Measurements from ENCODE around the gene HOXA9. TPM values are rescaled to one million over a fixed set of nuclear protein-coding genes. Genes with fewer than 3 reads are reported as not detected.

Gene HOXA9
- total and polyA plus RNA-seq, 3 donors from 2014 or later = 0.25 to 1.0 (median 0.39) TPM

- Histone ChIP-seq H3K4me1 (no peaks in the 10 kb centered on the region), H3K27ac (no peak overlapping the region), H3K9me3 (no peaks in the 10 kb centered on the region), H3K4me3 (peak overlapping the region in 1 of 2 donors; percentile 48), H3K36me3 (ENCODE audit: low read depth, missing control alignments) (no peaks in the 10 kb centered on the region), H3K27me3 (no peaks in the 10 kb centered on the region)
- TF ChIP-seq POLR2A (IDR thresholded peaks at IDR 0.05) (no peak), CTCF (IDR thresholded peaks at IDR 0.05) (no peak)
- intact Hi-C loops (cut with DNase I; ENCODE audit: low total_unique reads) = no loop called here
- 10 to 16% methylated on average over 16 to 47 of the region's 57 CpGs for WGBS, 2 donors
- no peak for DNase-seq
Observed at GRCh38 chr7:27112955-27113949, 52.1 kb downstream of the HOXA9 start.

MicroRNAs within 50 kb of the gene (microRNA counts, 767-probe panel; counts per million panel counts)
- microRNA hsa-miR-196b-5p = 0 to 152 counts per million in 2 donors

Small RNA genes within 50 kb of the gene (microRNA-seq; reads per million reads assigned to microRNA genes)
- 43.8 to 62.2 reads per million in 2 donors for gene MIR196B (ENCODE audit: borderline number of aligned reads in 2 of 2, borderline replicate concordance in 1 of 2)

Small RNA genes within 50 kb of the gene (small RNA-seq; reads per million reads assigned to genes)
- gene AC004080.5 (0 reads per million in 2 donors), gene RF02140 (0 reads per million in 2 donors), gene RF02141 (0 reads per million in 2 donors)

Other genes with a start within 250 kb of the HOXA9 start
- gene HOXA1, start 69.5 kb downstream of the HOXA9 start, total RNA-seq = under 1 TPM; 0.37 to 0.79 TPM
- 0.16 TPM for gene HOXA1, start 69.5 kb downstream of the HOXA9 start, polyA plus RNA-seq (ENCODE audit: insufficient read depth, low read depth, low replicate concordance)
- gene HOXA2, start 62.9 kb downstream of the HOXA9 start, total RNA-seq = under 1 TPM in 1 of 2 donors, not detected in 1; 0.31 TPM
- 0.32 TPM for gene HOXA2, start 62.9 kb downstream of the HOXA9 start, polyA plus RNA-seq (ENCODE audit: insufficient read depth, low read depth, low replicate concordance)
- gene HOXA4, start 34.8 kb downstream of the HOXA9 start, total RNA-seq = 1 to 10 TPM; 1.7 to 3.4 TPM
- gene HOXA4, start 34.8 kb downstream of the HOXA9 start, polyA plus RNA-seq (ENCODE audit: insufficient read depth, low read depth, low replicate concordance) = 3.3 TPM
- gene HOXA5, start 21.9 kb downstream of the HOXA9 start, total RNA-seq = under 1 TPM in 1 of 2 donors, not detected in 1; 0.63 TPM
- 7.6 TPM for gene HOXA5, start 21.9 kb downstream of the HOXA9 start, polyA plus RNA-seq (ENCODE audit: insufficient read depth, low read depth, low replicate concordance)
- not detected for gene HOXA6, start 17.8 kb downstream of the HOXA9 start, total RNA-seq
- gene HOXA6, start 17.8 kb downstream of the HOXA9 start, polyA plus RNA-seq (ENCODE audit: insufficient read depth, low read depth, low replicate concordance) = 0.37 TPM
- gene HOXA3, start 13.0 kb downstream of the HOXA9 start, total RNA-seq = 1 to 10 TPM in 1 of 2 donors, under 1 TPM in 1; 0.93 to 2.4 TPM
- 2.8 TPM for gene HOXA3, start 13.0 kb downstream of the HOXA9 start, polyA plus RNA-seq (ENCODE audit: insufficient read depth, low read depth, low replicate concordance)
- gene HOXA7, start 8.9 kb downstream of the HOXA9 start, total RNA-seq = 1 to 10 TPM; 3.1 to 7.8 TPM
- 13.1 TPM for gene HOXA7, start 8.9 kb downstream of the HOXA9 start, polyA plus RNA-seq (ENCODE audit: insufficient read depth, low read depth, low replicate concordance)
- 1 to 10 TPM in 1 of 2 donors, under 1 TPM in 1; 0.31 to 1.8 TPM for gene HOXA10, start 8.8 kb upstream of the HOXA9 start, total RNA-seq
- gene HOXA10, start 8.8 kb upstream of the HOXA9 start, polyA plus RNA-seq (ENCODE audit: insufficient read depth, low read depth, low replicate concordance) = 1.6 TPM
- under 1 TPM in 1 of 2 donors, not detected in 1; 0.25 TPM for gene HOXA11, start 19.7 kb upstream of the HOXA9 start, total RNA-seq
- gene HOXA11, start 19.7 kb upstream of the HOXA9 start, polyA plus RNA-seq (ENCODE audit: insufficient read depth, low read depth, low replicate concordance) = 0.96 TPM
- gene HOXA13, start 34.6 kb upstream of the HOXA9 start, total RNA-seq = not detected
- gene HOXA13, start 34.6 kb upstream of the HOXA9 start, polyA plus RNA-seq (ENCODE audit: insufficient read depth, low read depth, low replicate concordance) = 0.30 TPM
- under 1 TPM; 0.25 to 0.63 TPM for gene EVX1, start 77.3 kb upstream of the HOXA9 start, total RNA-seq
- gene EVX1, start 77.3 kb upstream of the HOXA9 start, polyA plus RNA-seq (ENCODE audit: insufficient read depth, low read depth, low replicate concordance) = 1.4 TPM

Measured in testis (tissue), 3 donors.